Endothelial cell of umbilical vein (primary cell): Measurements from ENCODE around the gene WASL.

Experiments used
- EZH2 ChIP-seq: IDR thresholded peaks from 2 replicates; pipeline ENCODE4 v1.6.1; 2012; ENCODE audit warnings: borderline replicate concordance, low read depth, mild to moderate bottlenecking, moderate library complexity, low read length, inconsistent platforms; ENCODE audit not compliant: severe bottlenecking
- TF ChIP-seq, protein P1 (sequence below): IDR thresholded peaks from 2 replicates; pipeline ENCODE4 v1.6.1; 2011; ENCODE audit not compliant: insufficient read depth, insufficient read length
- TF ChIP-seq, protein P2 (sequence below), 2 donors: IDR thresholded peaks; 1 replicate in 1 of 2; 2 replicates in 1 of 2; pipeline ENCODE4 v1.5.1; 2011; ENCODE audit warnings: low read length in 2 of 2, mild to moderate bottlenecking in 2 of 2, moderate library complexity in 2 of 2, control low read depth in 1 of 2, inconsistent platforms in 1 of 2, low read depth in 1 of 2; ENCODE audit not compliant: insufficient read depth in 1 of 2; ENCODE audit errors: extremely low read depth in 1 of 2

DNA sequence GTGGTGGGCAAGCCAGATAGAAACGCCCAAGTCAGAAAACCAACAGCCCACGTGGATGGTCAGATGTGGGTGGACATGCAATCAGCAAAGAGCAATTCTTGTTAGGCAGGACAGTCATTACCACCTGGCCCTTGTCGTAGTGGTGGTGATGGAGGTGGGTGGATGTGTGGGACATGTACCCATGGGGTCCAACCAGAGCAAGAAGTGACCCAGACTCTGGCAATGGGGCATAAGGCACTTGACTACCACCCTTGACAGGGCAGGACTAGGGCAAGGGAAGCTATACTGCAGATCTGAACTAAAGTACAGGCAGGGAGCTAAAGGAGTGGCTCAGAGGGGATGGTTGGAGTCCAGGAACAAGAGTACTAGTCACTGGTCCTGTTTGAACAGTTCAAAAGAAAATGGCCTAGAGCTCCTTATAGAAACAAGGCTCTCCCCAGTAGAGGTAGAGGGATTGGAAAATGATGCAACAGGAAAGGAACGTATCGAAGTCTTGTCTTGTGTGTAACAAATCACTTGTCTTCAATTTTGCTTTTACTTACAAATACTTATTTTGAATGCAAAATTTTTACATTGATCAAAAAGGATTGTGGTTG, 75.6 kb downstream of the WASL start:
- TF ChIP-seq, protein P1, sequence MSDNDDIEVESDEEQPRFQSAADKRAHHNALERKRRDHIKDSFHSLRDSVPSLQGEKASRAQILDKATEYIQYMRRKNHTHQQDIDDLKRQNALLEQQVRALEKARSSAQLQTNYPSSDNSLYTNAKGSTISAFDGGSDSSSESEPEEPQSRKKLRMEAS, result no peak
- TF ChIP-seq EZH2, result no peak
- TF ChIP-seq, protein P2, sequence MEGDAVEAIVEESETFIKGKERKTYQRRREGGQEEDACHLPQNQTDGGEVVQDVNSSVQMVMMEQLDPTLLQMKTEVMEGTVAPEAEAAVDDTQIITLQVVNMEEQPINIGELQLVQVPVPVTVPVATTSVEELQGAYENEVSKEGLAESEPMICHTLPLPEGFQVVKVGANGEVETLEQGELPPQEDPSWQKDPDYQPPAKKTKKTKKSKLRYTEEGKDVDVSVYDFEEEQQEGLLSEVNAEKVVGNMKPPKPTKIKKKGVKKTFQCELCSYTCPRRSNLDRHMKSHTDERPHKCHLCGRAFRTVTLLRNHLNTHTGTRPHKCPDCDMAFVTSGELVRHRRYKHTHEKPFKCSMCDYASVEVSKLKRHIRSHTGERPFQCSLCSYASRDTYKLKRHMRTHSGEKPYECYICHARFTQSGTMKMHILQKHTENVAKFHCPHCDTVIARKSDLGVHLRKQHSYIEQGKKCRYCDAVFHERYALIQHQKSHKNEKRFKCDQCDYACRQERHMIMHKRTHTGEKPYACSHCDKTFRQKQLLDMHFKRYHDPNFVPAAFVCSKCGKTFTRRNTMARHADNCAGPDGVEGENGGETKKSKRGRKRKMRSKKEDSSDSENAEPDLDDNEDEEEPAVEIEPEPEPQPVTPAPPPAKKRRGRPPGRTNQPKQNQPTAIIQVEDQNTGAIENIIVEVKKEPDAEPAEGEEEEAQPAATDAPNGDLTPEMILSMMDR (IDR thresholded peaks at IDR 0.05; ENCODE audit: extremely low read depth in 1 of 2, insufficient read depth in 1 of 2, low read depth in 1 of 2, low read length in 2 of 2), result no peak
